HCT116 (cell line): ENCODE measurements around the gene BORCS5.

ENCODE experiments used
- ATF3 ChIP-seq: IDR thresholded peaks from 2 replicates; pipeline ENCODE4 v1.6.1; 2012
- POLR2A ChIP-seq: IDR thresholded peaks from 2 replicates; pipeline ENCODE4 v1.7.0; 2011; ENCODE audit warnings: borderline replicate concordance; ENCODE audit not compliant: insufficient read depth, insufficient read length; ENCODE audit errors: extremely low read depth
- SP1 ChIP-seq: IDR thresholded peaks from 2 replicates; pipeline ENCODE4 v1.6.1; 2012; ENCODE audit warnings: low read depth
- SRF ChIP-seq: IDR thresholded peaks from 2 replicates; pipeline ENCODE4 v1.6.1; 2012; ENCODE audit warnings: low read depth

- TF ChIP-seq ATF3 (no peak), POLR2A (no peak), SP1 (no peak), SRF (no peak)
Measured at GRCh38 chr12:12428961-12429657, 72.2 kb downstream of the BORCS5 start.
